Measurements from ENCODE around the gene ONECUT3. TPM values are rescaled to one million over a fixed set of nuclear protein-coding genes. Genes with fewer than 3 reads are reported as not detected.
A peak's percentile ranks its signal among the peaks of the same experiment; 100 is the strongest.

The ONECUT3 gene
- total RNA-seq, 6 experiments from 2014 or later: not detected

DNA sequence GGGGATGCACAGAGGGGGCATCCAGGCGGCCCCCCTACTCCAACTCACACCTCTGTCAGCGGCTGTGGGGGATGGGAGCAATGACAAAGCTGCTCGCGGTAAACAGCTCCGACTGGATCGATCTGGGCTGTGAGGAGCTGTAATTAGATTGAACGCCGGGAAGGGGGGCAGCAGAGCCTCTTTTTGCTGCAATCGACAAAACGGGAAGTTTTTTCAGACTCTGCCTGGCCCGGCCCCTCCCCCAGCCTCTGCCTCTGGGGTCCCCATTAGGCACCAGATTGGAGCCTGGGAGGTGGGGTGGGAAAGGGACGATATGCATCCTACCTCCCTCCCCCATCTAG is 16.3 kb downstream of the ONECUT3 start:
- Mint-ChIP-seq H3K9me3 (peaks cover 18% of the 10 kb centered on the region), H3K36me3 (ENCODE audit: low read depth) (peaks cover 13% of the 10 kb centered on the region), H3K4me3 (no peak overlapping the region), H3K4me1 (ENCODE audit: low read depth) (peaks cover 8% of the 10 kb centered on the region), H3K27me3 (ENCODE audit: insufficient read depth) (peaks cover 27% of the 10 kb centered on the region), H3K27ac (no peak overlapping the region)
- TF ChIP-seq, protein P1, sequence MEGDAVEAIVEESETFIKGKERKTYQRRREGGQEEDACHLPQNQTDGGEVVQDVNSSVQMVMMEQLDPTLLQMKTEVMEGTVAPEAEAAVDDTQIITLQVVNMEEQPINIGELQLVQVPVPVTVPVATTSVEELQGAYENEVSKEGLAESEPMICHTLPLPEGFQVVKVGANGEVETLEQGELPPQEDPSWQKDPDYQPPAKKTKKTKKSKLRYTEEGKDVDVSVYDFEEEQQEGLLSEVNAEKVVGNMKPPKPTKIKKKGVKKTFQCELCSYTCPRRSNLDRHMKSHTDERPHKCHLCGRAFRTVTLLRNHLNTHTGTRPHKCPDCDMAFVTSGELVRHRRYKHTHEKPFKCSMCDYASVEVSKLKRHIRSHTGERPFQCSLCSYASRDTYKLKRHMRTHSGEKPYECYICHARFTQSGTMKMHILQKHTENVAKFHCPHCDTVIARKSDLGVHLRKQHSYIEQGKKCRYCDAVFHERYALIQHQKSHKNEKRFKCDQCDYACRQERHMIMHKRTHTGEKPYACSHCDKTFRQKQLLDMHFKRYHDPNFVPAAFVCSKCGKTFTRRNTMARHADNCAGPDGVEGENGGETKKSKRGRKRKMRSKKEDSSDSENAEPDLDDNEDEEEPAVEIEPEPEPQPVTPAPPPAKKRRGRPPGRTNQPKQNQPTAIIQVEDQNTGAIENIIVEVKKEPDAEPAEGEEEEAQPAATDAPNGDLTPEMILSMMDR (IDR thresholded peaks at IDR 0.05): no peak
- DNase-seq: no peak

DNA sequence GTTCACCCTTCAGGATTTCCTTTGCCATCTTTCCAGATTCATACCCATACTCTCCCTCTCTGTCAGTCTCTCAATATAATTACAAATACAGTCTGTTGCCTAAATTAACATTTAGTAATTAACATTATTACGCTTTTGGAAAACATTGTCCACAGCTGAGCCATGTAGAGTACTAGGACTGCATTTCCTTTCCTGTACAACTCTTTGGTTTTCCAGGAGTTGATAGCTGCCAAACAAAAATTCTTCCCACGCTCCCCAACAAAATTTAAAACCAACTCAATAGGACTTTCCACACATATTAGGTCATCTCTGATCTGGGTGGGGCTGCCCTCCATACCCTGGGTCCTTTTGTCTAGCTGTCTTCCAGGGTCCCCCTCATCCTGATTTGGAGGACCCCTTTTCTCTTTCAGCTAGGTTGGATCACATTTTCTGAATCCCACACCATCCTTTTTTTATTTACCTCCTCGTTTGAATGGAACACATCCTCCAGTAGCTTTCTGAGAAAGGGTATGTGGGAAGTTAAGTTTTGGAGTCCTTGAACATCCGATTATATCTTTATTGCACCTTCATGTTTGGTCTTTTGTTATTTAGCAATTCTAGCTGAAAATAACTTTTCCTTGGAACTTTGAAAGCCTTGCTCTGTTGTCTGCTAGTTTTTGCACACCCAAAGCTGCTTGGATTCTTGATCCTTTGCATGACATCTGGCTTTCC is 17.7 kb downstream of the ONECUT3 start:
- Mint-ChIP-seq H3K27ac (no peak overlapping the region), H3K27me3 (ENCODE audit: insufficient read depth) (peaks cover 25% of the 10 kb centered on the region), H3K4me3 (no peak overlapping the region), H3K9me3 (peaks cover 18% of the 10 kb centered on the region), H3K36me3 (ENCODE audit: low read depth) (peaks cover 13% of the 10 kb centered on the region), H3K4me1 (ENCODE audit: low read depth) (peaks cover 8% of the 10 kb centered on the region)
- DNase-seq: no peak
- TF ChIP-seq, protein P1 (IDR thresholded peaks at IDR 0.05): no peak

GRCh38 chr19:1773184-1773583 is 19.9 kb downstream of the ONECUT3 start:
- TF ChIP-seq, protein P1 (IDR thresholded peaks at IDR 0.05): no peak
- Mint-ChIP-seq H3K4me3 (no peak overlapping the region), H3K9me3 (peaks cover 18% of the 10 kb centered on the region), H3K27ac (no peak overlapping the region), H3K27me3 (ENCODE audit: insufficient read depth) (peaks cover 38% of the 10 kb centered on the region), H3K36me3 (ENCODE audit: low read depth) (peaks cover 13% of the 10 kb centered on the region), H3K4me1 (ENCODE audit: low read depth) (peaks cover 8% of the 10 kb centered on the region)
- peak; percentile 65 for DNase-seq

DNA sequence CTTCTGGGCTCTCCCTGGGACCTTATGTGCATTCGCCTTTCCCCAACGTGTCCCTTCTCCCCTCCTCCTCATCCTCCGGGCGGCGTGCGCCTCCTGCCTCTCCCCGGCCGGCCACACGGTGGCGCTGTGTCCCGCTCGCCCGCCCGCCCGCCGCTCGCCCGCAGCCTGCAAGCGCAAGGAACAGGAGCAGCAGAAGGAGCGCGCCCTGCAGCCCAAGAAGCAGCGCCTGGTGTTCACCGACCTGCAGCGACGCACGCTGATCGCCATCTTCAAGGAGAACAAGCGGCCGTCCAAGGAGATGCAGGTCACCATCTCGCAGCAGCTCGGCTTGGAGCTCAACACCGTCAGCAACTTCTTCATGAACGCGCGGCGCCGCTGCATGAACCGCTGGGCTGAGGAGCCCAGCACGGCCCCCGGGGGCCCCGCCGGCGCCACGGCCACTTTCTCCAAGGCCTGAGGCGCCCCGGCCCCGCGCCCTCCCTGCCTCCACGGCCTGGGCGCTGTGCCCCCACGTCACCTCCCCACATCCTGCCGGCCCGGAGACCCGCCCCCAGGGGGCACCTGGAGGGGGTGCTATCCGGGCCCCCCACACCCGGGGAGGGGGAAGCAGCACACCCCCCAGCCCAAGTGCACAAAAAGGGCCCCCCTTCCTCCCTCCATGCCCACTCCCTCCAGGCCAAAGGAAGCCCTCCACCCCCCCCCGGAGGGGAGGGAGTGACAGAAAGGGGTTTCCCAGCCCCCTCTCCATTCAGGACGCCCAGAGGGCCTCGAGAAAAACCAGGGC is 21.9 kb downstream of the ONECUT3 start:
- TF ChIP-seq, protein P1 (IDR thresholded peaks at IDR 0.05): peak; percentile 89

DNA sequence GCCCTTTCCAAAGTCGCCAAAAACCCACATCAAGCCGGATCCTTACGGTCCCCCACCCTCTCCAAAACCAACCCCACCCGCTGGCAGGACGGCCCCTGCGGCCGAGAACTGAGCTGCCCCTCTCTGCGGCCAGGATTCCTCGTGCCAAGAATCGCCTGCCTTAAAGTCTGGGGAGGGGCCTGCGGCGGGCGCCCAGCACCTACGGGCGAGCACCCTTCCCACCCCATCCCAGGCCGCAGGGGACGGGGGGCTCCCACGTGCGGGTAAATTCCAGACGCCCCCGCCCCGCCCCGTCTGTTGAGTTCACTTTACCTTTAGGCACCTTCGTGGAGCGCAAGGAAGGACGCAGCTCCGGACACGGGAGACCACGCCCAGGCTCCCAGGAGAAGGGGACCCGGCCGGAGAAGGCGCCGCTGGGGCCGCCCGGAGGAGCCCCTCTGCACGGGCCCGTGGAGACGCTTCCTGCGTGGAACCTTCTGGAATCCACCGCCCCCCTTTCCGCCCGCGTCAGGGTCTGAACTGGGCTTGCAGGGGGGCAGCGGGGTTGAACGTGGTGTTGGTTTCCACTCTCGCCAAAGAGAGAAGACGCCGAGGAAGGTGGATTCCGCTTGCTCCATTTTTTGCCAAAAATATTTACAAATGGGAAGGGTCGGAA is 22.8 kb downstream of the ONECUT3 start:
- Mint-ChIP-seq H3K9me3 (peaks cover 12% of the 10 kb centered on the region), H3K27me3 (ENCODE audit: insufficient read depth) (peaks cover 50% of the 10 kb centered on the region), H3K27ac (no peak overlapping the region), H3K36me3 (ENCODE audit: low read depth) (peaks cover 7% of the 10 kb centered on the region), H3K4me3 (no peak overlapping the region), H3K4me1 (ENCODE audit: low read depth) (peaks cover 16% of the 10 kb centered on the region)
- TF ChIP-seq, protein P1 (IDR thresholded peaks at IDR 0.05): no peak
- DNase-seq: no peak

More for the DNA sequence above, 21.9 kb downstream of the ONECUT3 start:
- H3K4me1 Mint-ChIP-seq (ENCODE audit: low read depth): peaks cover 16% of the 10 kb centered on the region
- H3K27ac Mint-ChIP-seq: no peak overlapping the region
- H3K36me3 Mint-ChIP-seq (ENCODE audit: low read depth): peaks cover 12% of the 10 kb centered on the region
- no peak for DNase-seq
- H3K27me3 Mint-ChIP-seq (ENCODE audit: insufficient read depth): peaks cover 48% of the 10 kb centered on the region
- H3K9me3 Mint-ChIP-seq: peaks cover 15% of the 10 kb centered on the region
- H3K4me3 Mint-ChIP-seq: no peak overlapping the region

All from HFFc6 (cell line).